ENCODE measurements around the gene ZSWIM3.
"Not testable (repeated sequence)": the region's sequence is repeated elsewhere in the genome, so short reads cannot be mapped to it uniquely, and the experiment has no call there.

Gene ZSWIM3

GRCh38 chr20:45890985-45891983 lies 33.9 kb downstream of the ZSWIM3 start, which contains the start of the genes CTSA and NEURL2:
Gene CTSA (plus strand): TSS chr20:45891335. CDS start chr20:45891569, 234 bp downstream.
Gene NEURL2 (minus strand): TSS chr20:45891208. CDS start chr20:45890991, 217 bp downstream.
- peak; percentile 61 for DNase-seq (ENCODE audit: low read depth, low spot score)

- no peak for DNase-seq (ENCODE audit: low read depth, low spot score)
Observed at GRCh38 chr20:45892049-45892825, 34.8 kb downstream of the ZSWIM3 start.

- DNase-seq (ENCODE audit: low read depth, low spot score) = no peak
Observed at GRCh38 chr20:45892828-45893500, 35.5 kb downstream of the ZSWIM3 start.

- DNase-seq (ENCODE audit: low read depth, low spot score) = no peak
Observed at GRCh38 chr20:45893831-45894230, 36.4 kb downstream of the ZSWIM3 start.

GRCh38 chr20:45894797-45895196 lies 37.4 kb downstream of the ZSWIM3 start:
- no peak for DNase-seq (ENCODE audit: low read depth, low spot score)

- no peak for DNase-seq (ENCODE audit: low read depth, low spot score)
Observed at GRCh38 chr20:45896641-45897161, 39.3 kb downstream of the ZSWIM3 start.

- DNase-seq (ENCODE audit: low read depth, low spot score) = no peak
Observed at GRCh38 chr20:45897289-45897688, 39.9 kb downstream of the ZSWIM3 start.

- DNase-seq (ENCODE audit: low read depth, low spot score) = no peak
Observed at GRCh38 chr20:45897692-45898091, 40.3 kb downstream of the ZSWIM3 start.

- DNase-seq (ENCODE audit: low read depth, low spot score) = no peak
Observed at GRCh38 chr20:45898285-45898684, 40.9 kb downstream of the ZSWIM3 start.

GRCh38 chr20:45899046-45899835 lies 41.8 kb downstream of the ZSWIM3 start:
- no peak for DNase-seq (ENCODE audit: low read depth, low spot score)

GRCh38 chr20:45901332-45901731 lies 43.9 kb downstream of the ZSWIM3 start:
- not testable (repeated sequence) for DNase-seq (ENCODE audit: low read depth, low spot score)

- no peak for DNase-seq (ENCODE audit: low read depth, low spot score)
Observed at GRCh38 chr20:45902199-45902701, 44.8 kb downstream of the ZSWIM3 start.

GRCh38 chr20:45904583-45905504 lies 47.4 kb downstream of the ZSWIM3 start:
- no peak for DNase-seq (ENCODE audit: low read depth, low spot score)

GRCh38 chr20:45905505-45906079 lies 48.2 kb downstream of the ZSWIM3 start:
- no peak for DNase-seq (ENCODE audit: low read depth, low spot score)

- DNase-seq (ENCODE audit: low read depth, low spot score) = no peak
Observed at GRCh38 chr20:45907219-45907948, 50.0 kb downstream of the ZSWIM3 start.

- DNase-seq (ENCODE audit: low read depth, low spot score) = no peak
Observed at GRCh38 chr20:45908084-45908483, 50.7 kb downstream of the ZSWIM3 start.

GRCh38 chr20:45909336-45909808 lies 52.0 kb downstream of the ZSWIM3 start:
- no peak for DNase-seq (ENCODE audit: low read depth, low spot score)
